C4-2B (cell line): ENCODE results near the gene PDLIM7.

Experiments
- H3K27ac ChIP-seq: fragments of 450-650 bp; 2 replicates; pipeline ENCODE4 v1.5.1; 2017
- CTCF ChIP-seq: fragments of 450-650 bp; conservative IDR thresholded peaks from 2 replicates; pipeline ENCODE4 v1.5.1; 2017; ENCODE audit warnings: mild to moderate bottlenecking
- ZFX ChIP-seq: fragments of 450-650 bp; IDR thresholded peaks from 2 replicates; pipeline ENCODE4 v1.6.1; 2017

The PDLIM7 gene

GRCh38 chr5:177445917-177446199, 51.5 kb downstream of the PDLIM7 start:
- H3K27ac ChIP-seq, result peak overlapping the region; percentile 94
- TF ChIP-seq CTCF (no peak), ZFX (no peak)

GRCh38 chr5:177445052-177445916, 52.1 kb downstream of the PDLIM7 start:
- H3K27ac ChIP-seq, result peak overlapping the region; percentile 94
- no peak for TF ChIP-seq ZFX
- TF ChIP-seq CTCF, result no peak

GRCh38 chr5:177444106-177445051, 53.0 kb downstream of the PDLIM7 start:
- TF ChIP-seq ZFX (no peak), CTCF (no peak)
- H3K27ac ChIP-seq, result no peak overlapping the region

- H3K27ac ChIP-seq, result no peak overlapping the region
These were observed 54.0 kb downstream of the PDLIM7 start for GRCh38 chr5:177443144-177443983.

GRCh38 chr5:177442066-177442826, 55.2 kb downstream of the PDLIM7 start:
- no peak for TF ChIP-seq ZFX
- TF ChIP-seq CTCF, result no peak
- no peak overlapping the region for H3K27ac ChIP-seq

More at GRCh38 chr5:177443144-177443983, 54.0 kb downstream of the PDLIM7 start:
- TF ChIP-seq CTCF (no peak), ZFX (no peak)

GRCh38 chr5:177440990-177441780, 56.2 kb downstream of the PDLIM7 start:
- H3K27ac ChIP-seq, result no peak overlapping the region
- TF ChIP-seq CTCF (no peak), ZFX (no peak)
